Loucy (cell line): ENCODE results near the gene TIMP2.

Experiments
- EZH2phosphoT487 ChIP-seq: fragments of 200-600 bp; IDR thresholded peaks from 2 replicates; pipeline ENCODE4 v1.6.1; 2018; ENCODE audit warnings: antibody characterized with exemption, mild to moderate bottlenecking, moderate library complexity, borderline replicate concordance
- TF ChIP-seq, protein P1 (sequence below): fragments of 200-600 bp; sonication (generic); conservative IDR thresholded peaks from 2 replicates; pipeline ENCODE4 v1.5.1; 2014; ENCODE audit warnings: mild to moderate bottlenecking, antibody characterized with exemption, low read length

DNA sequence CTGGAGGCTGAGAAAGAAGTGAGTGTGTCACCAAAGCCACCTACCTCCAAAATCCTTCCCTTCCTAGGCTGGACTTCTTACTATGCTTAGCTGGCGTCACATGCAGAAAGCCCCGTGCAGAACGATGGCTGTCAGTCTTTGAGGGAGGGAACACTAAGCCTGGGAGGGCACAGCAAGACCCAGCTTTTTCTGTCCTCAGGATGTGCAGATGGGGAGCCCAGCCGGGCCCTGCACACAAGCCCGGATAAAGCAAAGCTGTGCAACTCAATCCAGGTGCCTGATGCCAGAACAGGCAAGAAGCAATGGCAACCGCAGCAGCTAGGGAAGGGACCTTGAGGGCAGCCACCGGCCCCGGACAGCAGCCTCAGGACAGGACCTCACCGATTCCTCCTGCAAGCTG is 70.7 kb downstream of the TIMP2 start:
- TF ChIP-seq, protein P1, sequence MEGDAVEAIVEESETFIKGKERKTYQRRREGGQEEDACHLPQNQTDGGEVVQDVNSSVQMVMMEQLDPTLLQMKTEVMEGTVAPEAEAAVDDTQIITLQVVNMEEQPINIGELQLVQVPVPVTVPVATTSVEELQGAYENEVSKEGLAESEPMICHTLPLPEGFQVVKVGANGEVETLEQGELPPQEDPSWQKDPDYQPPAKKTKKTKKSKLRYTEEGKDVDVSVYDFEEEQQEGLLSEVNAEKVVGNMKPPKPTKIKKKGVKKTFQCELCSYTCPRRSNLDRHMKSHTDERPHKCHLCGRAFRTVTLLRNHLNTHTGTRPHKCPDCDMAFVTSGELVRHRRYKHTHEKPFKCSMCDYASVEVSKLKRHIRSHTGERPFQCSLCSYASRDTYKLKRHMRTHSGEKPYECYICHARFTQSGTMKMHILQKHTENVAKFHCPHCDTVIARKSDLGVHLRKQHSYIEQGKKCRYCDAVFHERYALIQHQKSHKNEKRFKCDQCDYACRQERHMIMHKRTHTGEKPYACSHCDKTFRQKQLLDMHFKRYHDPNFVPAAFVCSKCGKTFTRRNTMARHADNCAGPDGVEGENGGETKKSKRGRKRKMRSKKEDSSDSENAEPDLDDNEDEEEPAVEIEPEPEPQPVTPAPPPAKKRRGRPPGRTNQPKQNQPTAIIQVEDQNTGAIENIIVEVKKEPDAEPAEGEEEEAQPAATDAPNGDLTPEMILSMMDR = no peak
- no peak for TF ChIP-seq EZH2phosphoT487
